ENCODE data around the gene PDCD1LG2. TPM values are rescaled to one million over a fixed set of nuclear protein-coding genes. Genes with fewer than 3 reads are reported as not detected.

Gene PDCD1LG2
- total and polyA plus RNA-seq, 2 experiments from 2014 or later, result not detected

DNA sequence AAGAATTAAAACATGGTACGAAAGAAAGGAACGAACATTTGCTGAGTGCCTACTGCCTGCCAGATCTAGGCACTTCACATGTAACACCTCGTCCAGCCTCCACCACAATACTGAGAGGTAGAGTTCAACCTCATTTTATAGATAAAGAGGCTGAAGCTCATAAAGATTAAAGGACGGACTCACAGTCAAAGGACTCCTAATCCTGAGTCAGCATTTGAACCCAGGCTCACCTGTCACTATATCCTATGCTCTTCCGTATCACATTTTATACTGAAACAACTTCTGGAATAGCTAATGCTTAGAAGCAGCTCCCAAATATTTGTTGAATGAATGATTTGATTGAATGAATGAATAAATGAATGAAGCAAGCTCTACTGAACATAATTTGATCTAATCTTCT, 22.5 kb downstream of the PDCD1LG2 start:
- 69% methylated on average over 5 of the region's 5 CpGs for WGBS (ENCODE audit: low lambda C conversion rate, missing lambda C conversion rate)
- no peaks in the 10 kb centered on the region for H3K27me3 ChIP-seq
- H2AFZ ChIP-seq, result no peak overlapping the region
- no peak overlapping the region for H3K4me2 ChIP-seq
- H4K20me1 ChIP-seq (ENCODE audit: insufficient read depth, poor library complexity, severe bottlenecking), result no peaks in the 10 kb centered on the region
- no peaks in the 10 kb centered on the region for H3K36me3 ChIP-seq (replicated peaks; ENCODE audit: insufficient read depth, low read depth)
- no peaks in the 10 kb centered on the region for H3K9me2 ChIP-seq (replicated peaks; ENCODE audit: insufficient read depth)
- no peak overlapping the region for H3K4me3 ChIP-seq
- DNase-seq (ENCODE audit: low spot score), result no peak
- no peaks in the 10 kb centered on the region for H3K9me3 ChIP-seq (ENCODE audit: low read depth)
- H3K27ac ChIP-seq, result no peak overlapping the region
- no peaks in the 10 kb centered on the region for H3K79me2 ChIP-seq
- TF ChIP-seq, protein P1, sequence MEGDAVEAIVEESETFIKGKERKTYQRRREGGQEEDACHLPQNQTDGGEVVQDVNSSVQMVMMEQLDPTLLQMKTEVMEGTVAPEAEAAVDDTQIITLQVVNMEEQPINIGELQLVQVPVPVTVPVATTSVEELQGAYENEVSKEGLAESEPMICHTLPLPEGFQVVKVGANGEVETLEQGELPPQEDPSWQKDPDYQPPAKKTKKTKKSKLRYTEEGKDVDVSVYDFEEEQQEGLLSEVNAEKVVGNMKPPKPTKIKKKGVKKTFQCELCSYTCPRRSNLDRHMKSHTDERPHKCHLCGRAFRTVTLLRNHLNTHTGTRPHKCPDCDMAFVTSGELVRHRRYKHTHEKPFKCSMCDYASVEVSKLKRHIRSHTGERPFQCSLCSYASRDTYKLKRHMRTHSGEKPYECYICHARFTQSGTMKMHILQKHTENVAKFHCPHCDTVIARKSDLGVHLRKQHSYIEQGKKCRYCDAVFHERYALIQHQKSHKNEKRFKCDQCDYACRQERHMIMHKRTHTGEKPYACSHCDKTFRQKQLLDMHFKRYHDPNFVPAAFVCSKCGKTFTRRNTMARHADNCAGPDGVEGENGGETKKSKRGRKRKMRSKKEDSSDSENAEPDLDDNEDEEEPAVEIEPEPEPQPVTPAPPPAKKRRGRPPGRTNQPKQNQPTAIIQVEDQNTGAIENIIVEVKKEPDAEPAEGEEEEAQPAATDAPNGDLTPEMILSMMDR (IDR thresholded peaks at IDR 0.05; ENCODE audit: poor library complexity), result no peak
- no peak for TF ChIP-seq EZH2phosphoT487 (IDR thresholded peaks at IDR 0.05; ENCODE audit: low read depth, severe bottlenecking, unreplicated experiment)
- no peak for TF ChIP-seq EZH2 (IDR thresholded peaks at IDR 0.05; ENCODE audit: borderline replicate concordance)
- H3K4me1 ChIP-seq (ENCODE audit: insufficient read depth), result no peaks in the 10 kb centered on the region

DNA sequence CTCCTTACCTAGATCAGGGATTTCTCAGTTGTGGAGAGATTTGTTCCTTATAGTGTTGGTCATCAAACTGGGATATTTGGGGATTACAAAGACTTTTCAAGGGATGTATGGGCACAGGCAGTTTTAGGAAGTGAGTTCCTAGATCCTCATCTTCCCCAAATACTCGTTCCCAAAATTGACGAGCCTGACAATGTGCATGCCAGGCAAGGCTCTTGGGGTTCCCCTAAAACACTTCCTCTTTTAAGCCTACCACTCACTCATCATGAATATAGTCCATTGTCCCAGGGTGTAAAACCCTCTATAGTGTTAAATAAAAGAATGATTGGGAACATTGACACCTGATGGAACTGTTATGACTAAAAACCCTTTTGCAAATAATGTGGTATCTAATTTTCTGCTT, 26.4 kb downstream of the PDCD1LG2 start:
- no peak for DNase-seq (ENCODE audit: low spot score)
- H3K27ac ChIP-seq, result no peak overlapping the region
- H3K36me3 ChIP-seq (replicated peaks; ENCODE audit: insufficient read depth, low read depth), result no peaks in the 10 kb centered on the region
- H4K20me1 ChIP-seq (ENCODE audit: insufficient read depth, poor library complexity, severe bottlenecking), result no peaks in the 10 kb centered on the region
- 93% methylated on average over 2 of the region's 2 CpGs for WGBS (ENCODE audit: low lambda C conversion rate, missing lambda C conversion rate)
- no peaks in the 10 kb centered on the region for H3K79me2 ChIP-seq
- no peaks in the 10 kb centered on the region for H3K27me3 ChIP-seq
- H3K4me2 ChIP-seq, result no peak overlapping the region
- H3K9me3 ChIP-seq (ENCODE audit: low read depth), result no peaks in the 10 kb centered on the region
- no peak for TF ChIP-seq EZH2 (IDR thresholded peaks at IDR 0.05; ENCODE audit: borderline replicate concordance)
- TF ChIP-seq EZH2phosphoT487 (IDR thresholded peaks at IDR 0.05; ENCODE audit: low read depth, severe bottlenecking, unreplicated experiment), result no peak
- TF ChIP-seq, protein P1 (IDR thresholded peaks at IDR 0.05; ENCODE audit: poor library complexity), result no peak
- H3K4me3 ChIP-seq, result no peak overlapping the region
- no peaks in the 10 kb centered on the region for H3K4me1 ChIP-seq (ENCODE audit: insufficient read depth)
- no peak overlapping the region for H2AFZ ChIP-seq
- no peaks in the 10 kb centered on the region for H3K9me2 ChIP-seq (replicated peaks; ENCODE audit: insufficient read depth)

DNA sequence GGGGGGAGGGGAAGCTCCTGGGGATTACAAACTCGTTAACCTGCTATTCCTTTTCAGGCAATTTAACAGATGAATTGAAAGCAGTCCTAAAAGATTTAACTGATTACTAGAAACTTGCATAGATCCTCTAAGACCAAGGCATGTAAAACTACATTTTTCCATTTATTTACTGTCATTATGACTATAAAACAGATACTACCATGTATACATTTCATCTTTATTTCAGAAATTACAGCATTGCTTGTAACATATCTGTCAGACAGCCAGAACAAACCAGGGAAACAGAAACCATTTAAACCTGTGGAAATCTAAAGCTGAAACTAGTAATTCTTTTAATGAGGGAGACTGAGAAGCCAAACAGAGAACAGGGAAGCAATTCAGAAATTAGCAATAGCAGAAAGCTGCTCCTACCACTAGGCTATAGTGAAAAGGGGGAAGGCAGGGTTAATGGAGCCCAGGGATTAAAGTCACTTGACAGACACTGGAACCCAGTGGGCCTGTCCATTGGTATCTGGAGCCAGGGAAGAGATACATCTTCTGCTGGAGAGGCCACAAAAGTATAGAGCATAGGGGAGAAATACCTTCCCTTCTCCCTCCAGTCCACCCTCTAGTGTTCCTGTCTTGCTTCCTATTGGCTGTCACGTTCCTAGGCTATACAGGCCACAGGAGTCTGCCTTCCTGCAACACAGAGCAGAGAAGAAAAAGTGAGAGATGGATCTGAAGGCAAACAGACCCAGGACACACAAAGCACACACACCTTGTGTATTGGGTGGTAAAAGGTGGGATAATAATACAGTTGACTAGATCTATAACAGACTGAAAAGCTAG, 33.8 kb downstream of the PDCD1LG2 start:
- Histone ChIP-seq H3K4me3 (no peak overlapping the region), H4K20me1 (ENCODE audit: insufficient read depth, poor library complexity, severe bottlenecking) (no peaks in the 10 kb centered on the region), H3K27me3 (no peaks in the 10 kb centered on the region), H3K27ac (no peak overlapping the region), H3K36me3 (replicated peaks; ENCODE audit: insufficient read depth, low read depth) (no peaks in the 10 kb centered on the region), H3K79me2 (no peaks in the 10 kb centered on the region), H3K4me2 (no peak overlapping the region), H3K4me1 (ENCODE audit: insufficient read depth) (no peaks in the 10 kb centered on the region), H3K9me3 (ENCODE audit: low read depth) (no peaks in the 10 kb centered on the region), H3K9me2 (replicated peaks; ENCODE audit: insufficient read depth) (no peaks in the 10 kb centered on the region), H2AFZ (no peak overlapping the region)
- TF ChIP-seq EZH2 (IDR thresholded peaks at IDR 0.05; ENCODE audit: borderline replicate concordance) (no peak), EZH2phosphoT487 (IDR thresholded peaks at IDR 0.05; ENCODE audit: low read depth, severe bottlenecking, unreplicated experiment) (no peak)
- TF ChIP-seq, protein P1 (IDR thresholded peaks at IDR 0.05; ENCODE audit: poor library complexity), result no peak
- DNase-seq (ENCODE audit: low spot score), result no peak
- 37% methylated on average over 2 of the region's 2 CpGs for WGBS (ENCODE audit: low lambda C conversion rate, missing lambda C conversion rate)

Measured in hepatocyte (in vitro differentiated cells).